Mesenchymal stem cell (in vitro differentiated cells and primary cell): ENCODE results near the gene WDR1.

ENCODE experiments used
- DNase-seq: peaks from one replicate; pipeline ENCODE4 v3.0.0-alpha.2; 2013
- H2AFZ ChIP-seq: one replicate; pipeline ENCODE4 v1.6.1; 2013; ENCODE audit warnings: low read depth, mild to moderate bottlenecking, control low read depth, inconsistent platforms, low read length, moderate library complexity
- H2AK5ac ChIP-seq: 2 replicates; pipeline ENCODE4 v1.6.1; 2013; ENCODE audit warnings: low read length, moderate library complexity, mild to moderate bottlenecking, inconsistent platforms; ENCODE audit not compliant: severe bottlenecking
- H2BK120ac ChIP-seq: one replicate; pipeline ENCODE4 v1.6.1; 2013; ENCODE audit warnings: low read depth, mild to moderate bottlenecking, inconsistent platforms, low read length, moderate library complexity
- H2BK12ac ChIP-seq, 2 experiments: one replicate each; pipeline ENCODE4 v1.6.1; 2013; ENCODE audit warnings: inconsistent platforms in 2 of 2, low read length in 2 of 2, mild to moderate bottlenecking in 2 of 2, moderate library complexity in 2 of 2, control low read depth in 1 of 2
- H2BK15ac ChIP-seq: one replicate; pipeline ENCODE4 v1.6.1; 2013; ENCODE audit warnings: mild to moderate bottlenecking, low read depth, inconsistent platforms; ENCODE audit not compliant: poor library complexity, severe bottlenecking
- H2BK5ac ChIP-seq: 2 replicates; pipeline ENCODE4 v1.6.1; 2013; ENCODE audit warnings: low read depth, mild to moderate bottlenecking, low read length, control low read depth, inconsistent platforms; ENCODE audit not compliant: poor library complexity, severe bottlenecking
- H3K14ac ChIP-seq, 2 experiments: one replicate each; pipeline ENCODE4 v1.6.1; 2013; ENCODE audit warnings: inconsistent platforms in 2 of 2, low read length in 2 of 2, control low read depth in 1 of 2, mild to moderate bottlenecking in 1 of 2, moderate library complexity in 1 of 2
- H3K18ac ChIP-seq, 2 experiments: one replicate each; pipeline ENCODE4 v1.6.1; 2013; ENCODE audit warnings: inconsistent platforms in 2 of 2, low read length in 2 of 2, control low read depth in 1 of 2, low read depth in 1 of 2, mild to moderate bottlenecking in 1 of 2
- H3K23ac ChIP-seq, 2 experiments: one replicate each; pipeline ENCODE4 v1.6.1; 2013; ENCODE audit warnings: inconsistent platforms in 2 of 2, low read length in 2 of 2, mild to moderate bottlenecking in 2 of 2, moderate library complexity in 2 of 2, control low read depth in 1 of 2
- H3K27ac ChIP-seq: 2 replicates; pipeline ENCODE4 v1.5.1; 2013; ENCODE audit warnings: mild to moderate bottlenecking, moderate library complexity, low read length, control low read depth, inconsistent platforms; ENCODE audit not compliant: poor library complexity, severe bottlenecking
- H3K27me3 ChIP-seq, 2 experiments: 2 replicates each; pipeline versions ENCODE4 v1.6.1 to v1.7.0; 2013; ENCODE audit warnings: low read length in 2 of 2, mild to moderate bottlenecking in 2 of 2, moderate library complexity in 2 of 2, control low read depth in 1 of 2, inconsistent platforms in 1 of 2; ENCODE audit not compliant: control insufficient read depth in 1 of 2, insufficient read depth in 1 of 2
- H3K36me3 ChIP-seq, 2 experiments: 2 replicates each; pipeline versions ENCODE4 v1.6.1 to v1.7.0; 2013; ENCODE audit warnings: low read length in 2 of 2, control low read depth in 1 of 2, inconsistent platforms in 1 of 2, low read depth in 1 of 2, mild to moderate bottlenecking in 1 of 2; ENCODE audit not compliant: insufficient read depth in 2 of 2, control insufficient read depth in 1 of 2
- H3K4ac ChIP-seq, 2 experiments: one replicate each; pipeline ENCODE4 v1.6.1; 2013; ENCODE audit warnings: inconsistent platforms in 2 of 2, low read length in 2 of 2, mild to moderate bottlenecking in 2 of 2, moderate library complexity in 2 of 2, control low read depth in 1 of 2, low read depth in 1 of 2
- H3K4me1 ChIP-seq: 2 replicates; pipeline ENCODE4 v1.6.1; 2013; ENCODE audit warnings: low read depth, low read length, control low read depth; ENCODE audit not compliant: control insufficient read depth, insufficient read depth
- H3K4me2 ChIP-seq: 2 replicates; pipeline ENCODE4 v1.6.1; 2013; ENCODE audit warnings: low read length, mild to moderate bottlenecking, inconsistent platforms; ENCODE audit not compliant: poor library complexity, severe bottlenecking
- H3K4me3 ChIP-seq, 2 experiments: 2 replicates each; pipeline versions ENCODE4 v1.5.1 to v1.7.0; 2013; ENCODE audit warnings: low read length in 2 of 2, mild to moderate bottlenecking in 2 of 2, control low read depth in 1 of 2, low read depth in 1 of 2; ENCODE audit not compliant: insufficient read depth in 1 of 2
- H3K79me1 ChIP-seq: replicated peaks from 2 replicates; pipeline ENCODE4 v1.6.1; 2013; ENCODE audit warnings: mild to moderate bottlenecking, control low read depth, low read length, inconsistent platforms; ENCODE audit not compliant: poor library complexity, severe bottlenecking
- H3K9ac ChIP-seq: 2 replicates; pipeline ENCODE4 v1.7.0; 2013; ENCODE audit warnings: mild to moderate bottlenecking, low read length, moderate library complexity
- H3K9me3 ChIP-seq: 2 replicates; pipeline ENCODE4 v1.7.0; 2013; ENCODE audit warnings: mild to moderate bottlenecking, low read length; ENCODE audit not compliant: control insufficient read depth
- H4K8ac ChIP-seq: one replicate; pipeline ENCODE4 v1.6.1; 2013; ENCODE audit warnings: inconsistent platforms, mild to moderate bottlenecking, low read length, moderate library complexity
- H4K91ac ChIP-seq: one replicate; pipeline ENCODE4 v1.6.1; 2013; ENCODE audit warnings: mild to moderate bottlenecking, low read length, inconsistent platforms
- WGBS: methylation state at CpG from one replicate; pipeline ENCODE4 v1.1.7; 2013; ENCODE audit warnings: mixed read lengths; 5-methylcytosine and 5-hydroxymethylcytosine counted together

The WDR1 gene

DNA sequence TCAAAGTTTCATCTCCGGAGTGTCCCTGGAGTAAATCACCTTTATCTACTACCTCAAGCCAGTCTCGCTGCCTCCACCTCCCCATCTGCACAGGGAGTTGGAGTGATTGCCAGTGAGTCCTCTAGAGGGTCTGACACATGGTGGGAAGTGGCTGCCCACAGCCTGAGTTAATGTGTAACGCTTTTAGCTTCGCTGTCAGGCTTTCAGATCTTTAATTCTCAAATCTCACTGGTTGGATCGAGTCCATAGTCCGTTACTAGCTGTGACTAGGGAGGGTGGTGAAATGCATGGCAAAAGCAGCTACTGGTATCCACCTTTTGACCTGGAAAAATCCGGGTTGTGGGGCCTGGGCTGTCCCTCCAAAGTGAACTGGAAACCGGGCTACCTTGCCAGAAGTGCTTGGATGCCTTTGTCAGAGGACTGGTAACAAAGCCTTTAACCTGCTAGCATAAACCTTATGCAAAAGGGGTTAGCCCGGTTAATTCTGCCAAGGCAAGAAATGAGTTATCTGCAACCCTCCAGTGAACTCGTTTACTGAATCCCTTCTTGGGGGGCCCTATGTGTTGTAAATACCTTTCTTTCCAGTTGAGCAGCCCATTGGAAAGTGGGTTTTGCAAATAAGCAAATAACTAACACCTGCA, 5.1 kb upstream of the WDR1 start:
- Histone ChIP-seq H2BK5ac (no peak overlapping the region), H2AFZ (no peak overlapping the region), H3K79me1 (peaks cover 2% of the 10 kb centered on the region), H3K27me3 (no peaks in the 10 kb centered on the region), H2BK12ac (no peak overlapping the region), H3K4ac (no peak overlapping the region), H4K91ac (no peak overlapping the region), H4K8ac (no peak overlapping the region), H3K9ac (no peak overlapping the region), H3K4me3 (no peak overlapping the region), H3K4me1 (peaks cover 30% of the 10 kb centered on the region), H2AK5ac (peak overlapping the region; percentile 8), H3K18ac (no peak overlapping the region), H3K27ac (peak overlapping the region; percentile 53), H3K23ac (no peak overlapping the region), H2BK15ac (no peak overlapping the region), H3K9me3 (no peaks in the 10 kb centered on the region), H2BK120ac (no peak overlapping the region), H3K36me3 (no peaks in the 10 kb centered on the region), H3K14ac (no peak overlapping the region), H3K4me2 (no peak overlapping the region)
- 75% methylated on average over 8 of the region's 10 CpGs for WGBS
- no peak for DNase-seq

DNA sequence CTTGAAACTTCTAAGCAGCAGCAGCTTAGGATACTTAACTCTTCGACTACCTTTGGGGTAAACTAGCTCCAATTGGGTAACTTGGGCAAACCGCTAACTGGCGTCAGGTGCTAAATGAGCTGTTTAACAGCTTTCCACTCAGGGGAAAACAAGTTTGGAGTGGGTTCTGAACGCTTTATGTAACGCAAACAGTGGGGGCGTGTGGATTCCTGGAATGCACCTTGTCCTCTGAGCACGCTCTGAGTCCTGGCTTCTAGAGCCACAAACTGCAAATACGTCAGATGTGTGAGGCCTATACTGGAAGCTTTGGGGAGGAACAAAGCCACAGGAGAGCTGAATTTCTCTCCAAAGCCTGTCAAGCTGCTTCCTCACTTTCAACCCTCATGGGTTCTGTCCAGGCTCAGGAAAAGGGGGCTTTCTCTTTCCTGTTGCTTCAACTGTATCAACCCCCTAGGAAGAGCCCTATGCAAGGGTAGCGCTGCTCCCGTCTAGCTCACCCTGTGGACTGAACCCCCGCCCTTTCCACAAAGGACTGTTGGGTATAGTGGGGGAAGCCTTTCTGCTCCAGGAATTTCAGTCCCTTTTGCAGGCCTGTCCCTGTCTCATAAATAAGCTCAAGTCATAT, 4.5 kb upstream of the WDR1 start:
- peak overlapping the region; percentile 4 for H3K27ac ChIP-seq
- H2BK12ac ChIP-seq, result no peak overlapping the region
- H2AK5ac ChIP-seq, result peak overlapping the region; percentile 8
- H3K18ac ChIP-seq, result no peak overlapping the region
- no peak overlapping the region for H4K91ac ChIP-seq
- 90% methylated on average over 11 of the region's 11 CpGs for WGBS
- H3K14ac ChIP-seq, result no peak overlapping the region
- peaks cover 2% of the 10 kb centered on the region for H3K79me1 ChIP-seq
- H3K9me3 ChIP-seq, result no peaks in the 10 kb centered on the region
- no peak overlapping the region for H3K4me3 ChIP-seq
- H3K4me1 ChIP-seq, result peaks cover 30% of the 10 kb centered on the region
- H3K4ac ChIP-seq, result no peak overlapping the region
- H2BK120ac ChIP-seq, result no peak overlapping the region
- no peak overlapping the region for H3K4me2 ChIP-seq
- DNase-seq, result no peak
- no peak overlapping the region for H4K8ac ChIP-seq
- H2BK15ac ChIP-seq, result no peak overlapping the region
- no peaks in the 10 kb centered on the region for H3K36me3 ChIP-seq
- no peak overlapping the region for H3K23ac ChIP-seq
- H3K9ac ChIP-seq, result no peak overlapping the region
- H2BK5ac ChIP-seq, result no peak overlapping the region
- no peaks in the 10 kb centered on the region for H3K27me3 ChIP-seq
- H2AFZ ChIP-seq, result no peak overlapping the region

DNA sequence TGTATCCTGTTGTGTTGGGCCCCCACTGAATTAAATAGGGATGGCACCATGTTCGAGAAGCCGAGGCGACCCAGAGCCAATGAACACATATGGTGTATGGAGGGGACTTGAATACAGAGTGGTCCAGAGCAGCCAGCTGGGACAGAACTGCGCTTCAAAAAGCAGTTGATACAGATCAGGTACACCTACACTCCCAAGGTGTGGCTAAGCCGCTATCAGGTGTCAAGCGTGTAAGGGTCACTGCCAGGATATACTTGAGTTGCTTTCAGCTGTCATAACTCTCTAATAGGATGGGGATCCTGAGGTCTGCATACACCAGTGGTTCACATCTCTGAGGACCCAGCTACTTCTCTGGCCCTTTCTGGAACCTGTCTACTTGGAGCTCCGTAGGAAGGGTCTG, 3.2 kb upstream of the WDR1 start:
- Histone ChIP-seq H3K4me3 (no peak overlapping the region), H3K4me1 (peaks cover 34% of the 10 kb centered on the region), H2BK5ac (no peak overlapping the region), H3K4me2 (no peak overlapping the region), H4K91ac (no peak overlapping the region), H2BK120ac (no peak overlapping the region), H3K9ac (no peak overlapping the region), H3K79me1 (peaks cover 2% of the 10 kb centered on the region), H3K27me3 (no peaks in the 10 kb centered on the region), H3K14ac (no peak overlapping the region), H3K18ac (no peak overlapping the region), H3K23ac (no peak overlapping the region), H2BK12ac (no peak overlapping the region), H3K4ac (no peak overlapping the region), H2AFZ (no peak overlapping the region), H4K8ac (no peak overlapping the region), H3K9me3 (no peaks in the 10 kb centered on the region), H2AK5ac (peak overlapping the region; percentile 76), H3K27ac (no peak overlapping the region), H2BK15ac (no peak overlapping the region), H3K36me3 (peaks cover 8 to 11% of the 10 kb centered on the region in 2 experiments)
- DNase-seq, result no peak
- 97% methylated on average over 7 of the region's 7 CpGs for WGBS

DNA sequence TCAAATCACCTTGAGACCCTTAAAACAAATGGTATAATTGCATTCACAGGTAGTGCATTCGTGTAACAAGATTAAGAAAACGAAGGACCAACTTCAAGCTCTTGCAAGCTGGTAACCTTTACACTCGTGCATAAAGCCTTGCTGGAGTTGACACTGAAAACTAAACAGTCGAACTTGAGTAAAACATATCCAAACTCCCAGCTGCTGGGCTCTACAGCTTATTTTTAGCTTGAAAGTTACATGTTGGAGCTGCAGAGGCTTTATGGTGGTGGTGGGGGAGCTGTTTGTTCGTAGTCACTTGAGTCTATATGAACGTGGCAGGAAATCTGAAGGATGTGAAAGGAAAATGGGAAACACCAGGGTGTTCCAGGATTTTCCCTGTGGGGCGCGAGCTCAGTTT, 2.7 kb upstream of the WDR1 start:
- H3K79me1 ChIP-seq, result peaks cover 2% of the 10 kb centered on the region
- no peak overlapping the region for H3K4me3 ChIP-seq
- no peak overlapping the region for H4K8ac ChIP-seq
- H3K4me2 ChIP-seq, result no peak overlapping the region
- no peak overlapping the region for H4K91ac ChIP-seq
- DNase-seq, result no peak
- H3K14ac ChIP-seq, result no peak overlapping the region
- H3K27me3 ChIP-seq, result no peaks in the 10 kb centered on the region
- H3K27ac ChIP-seq, result no peak overlapping the region
- no peak overlapping the region for H2BK120ac ChIP-seq
- H3K36me3 ChIP-seq, result peaks cover 12 to 16% of the 10 kb centered on the region in 2 experiments
- H3K9me3 ChIP-seq, result no peaks in the 10 kb centered on the region
- H2BK15ac ChIP-seq, result no peak overlapping the region
- peaks cover 37% of the 10 kb centered on the region for H3K4me1 ChIP-seq
- no peak overlapping the region for H3K18ac ChIP-seq
- H2BK5ac ChIP-seq, result no peak overlapping the region
- H3K4ac ChIP-seq, result no peak overlapping the region
- no peak overlapping the region for H2BK12ac ChIP-seq
- H3K23ac ChIP-seq, result no peak overlapping the region
- no peak overlapping the region for H3K9ac ChIP-seq
- no peak overlapping the region for H2AFZ ChIP-seq
- 86% methylated on average over 7 of the region's 8 CpGs for WGBS
- H2AK5ac ChIP-seq, result no peak overlapping the region
